Measurements from ENCODE around the gene ZNF180.

GRCh38 chr19:44515907-44516306, 15.6 kb upstream of the ZNF180 start:
- no peak for TF ChIP-seq POLR2A (IDR thresholded peaks at IDR 0.05)
- TF ChIP-seq CTCF (IDR thresholded peaks at IDR 0.05), result no peak
